GM19467 (cell line): ENCODE measurements around the gene RASAL2.
"Not testable (repeated sequence)": the region's sequence is repeated elsewhere in the genome, so short reads cannot be mapped to it uniquely, and the experiment has no call there.

Source experiments
- ATAC-seq: cut with Tn5 transposase; IDR thresholded peaks from one replicate; pipeline ENCODE4 v1.9.1; 2021; ENCODE audit warnings: mild to moderate bottlenecking, moderate library complexity; ENCODE audit not compliant: unreplicated experiment

The RASAL2 gene

GRCh38 chr1:178273707-178274410 lies 180.0 kb downstream of the RASAL2 start:
- ATAC-seq = no peak

DNA sequence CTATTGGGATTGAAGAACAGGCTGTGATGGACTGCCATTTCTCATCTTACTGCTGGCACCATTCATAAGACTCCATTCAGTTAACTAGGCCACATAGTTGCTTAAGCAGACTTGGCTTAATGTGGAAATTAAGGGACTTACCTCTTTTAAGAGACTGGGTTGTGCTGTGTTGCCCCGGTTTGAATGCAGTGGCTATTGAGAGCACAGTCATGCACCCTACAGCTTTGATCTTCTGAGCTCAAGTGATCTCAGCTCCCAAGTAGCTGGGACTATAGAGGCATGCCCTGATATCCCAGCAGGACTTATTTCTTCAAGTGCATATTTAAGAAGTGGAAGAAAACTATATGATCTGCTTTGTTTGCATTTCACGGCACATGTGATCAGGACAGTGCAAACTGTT lies 181.1 kb downstream of the RASAL2 start:
- ATAC-seq = no peak

GRCh38 chr1:178275553-178275952 lies 181.6 kb downstream of the RASAL2 start:
- ATAC-seq = no peak

DNA sequence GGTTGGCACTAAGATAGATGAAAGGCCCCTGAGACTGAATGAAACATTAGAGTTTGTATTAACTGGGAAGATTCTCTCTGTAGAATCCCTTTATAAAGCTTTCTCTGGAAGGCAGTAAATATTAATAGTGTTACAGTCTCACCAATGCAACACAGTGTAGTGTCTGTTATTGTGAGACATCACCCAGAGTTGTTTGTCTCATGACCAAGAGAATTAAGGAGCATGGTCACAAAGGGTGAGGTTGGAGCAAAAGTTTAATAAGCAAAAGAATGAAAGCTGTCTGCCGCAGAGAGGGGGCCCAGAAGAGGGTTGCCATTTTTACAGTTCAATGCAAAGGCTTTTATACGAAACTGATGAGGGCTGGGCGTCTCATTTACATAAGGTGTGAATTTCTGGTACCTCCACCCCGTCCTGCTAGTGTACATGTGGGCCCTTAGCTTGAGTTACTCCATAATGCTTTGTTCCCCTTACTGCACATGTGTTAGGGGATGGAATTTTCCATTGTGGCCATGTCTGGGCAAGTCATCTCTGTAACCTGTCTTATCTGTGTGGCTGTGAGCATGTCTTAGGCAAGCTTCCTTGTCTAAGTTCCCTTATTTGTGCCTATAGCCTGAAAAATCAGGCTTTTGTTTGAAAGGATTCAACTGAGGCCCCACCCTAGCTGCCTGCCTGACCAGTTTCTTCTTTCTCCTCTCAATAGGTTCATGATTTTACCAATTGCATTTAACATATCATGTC lies 184.1 kb downstream of the RASAL2 start:
- ATAC-seq = no peak

DNA sequence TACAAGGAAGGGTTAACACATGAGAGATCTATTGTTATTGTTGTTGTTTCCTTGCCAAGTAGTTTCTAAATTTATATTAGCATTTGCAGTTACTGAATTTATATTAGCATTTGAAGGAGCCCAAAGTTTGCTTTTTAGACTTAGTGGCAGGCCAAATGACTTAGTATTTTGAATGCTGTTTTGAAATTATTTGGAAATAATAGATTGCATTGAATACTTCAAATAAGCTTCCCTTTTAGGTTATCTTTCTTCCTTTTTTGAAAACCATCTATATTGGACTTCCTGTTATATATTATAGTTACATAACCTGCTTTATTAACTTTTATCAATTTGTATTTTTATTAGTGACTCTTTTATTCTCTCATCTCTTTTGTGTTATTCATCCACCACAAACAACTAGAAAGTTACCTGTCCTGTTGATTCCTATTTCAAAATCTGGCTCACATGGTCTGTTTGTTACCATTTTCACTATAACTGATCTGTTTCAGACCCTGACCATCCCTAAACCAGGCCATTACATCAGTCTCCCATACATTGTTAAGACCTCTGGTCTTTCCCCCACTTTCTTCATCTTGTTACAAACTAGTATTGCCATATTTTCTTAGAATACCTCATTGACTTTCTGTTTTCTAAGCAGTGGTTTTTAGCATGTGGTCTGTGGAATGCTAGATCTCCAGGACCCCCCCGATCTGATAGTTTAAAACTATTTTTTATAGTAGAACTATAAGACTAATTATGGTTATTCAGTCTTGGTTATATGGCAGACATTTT lies 185.2 kb downstream of the RASAL2 start:
- no peak for ATAC-seq

DNA sequence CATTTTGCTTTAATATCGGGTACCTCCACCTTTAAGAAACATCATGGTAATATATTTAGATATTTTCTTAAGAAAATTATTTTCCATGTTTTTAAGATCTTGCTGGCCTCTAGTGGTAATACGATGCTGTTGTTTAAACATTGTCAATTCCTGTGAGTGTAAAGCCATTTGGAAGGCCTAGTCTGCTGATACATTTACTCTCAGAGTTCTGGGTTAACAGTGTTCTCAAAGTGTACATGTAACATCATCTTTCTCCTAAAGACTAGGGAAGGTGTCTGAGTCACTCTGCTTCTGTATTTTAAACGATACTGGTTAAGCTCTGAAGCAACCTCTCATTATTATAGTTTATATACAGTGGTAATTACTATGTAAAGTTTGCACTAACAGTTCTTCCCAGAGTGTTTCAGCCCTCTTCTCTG lies 189.1 kb downstream of the RASAL2 start:
- ATAC-seq = no peak

DNA sequence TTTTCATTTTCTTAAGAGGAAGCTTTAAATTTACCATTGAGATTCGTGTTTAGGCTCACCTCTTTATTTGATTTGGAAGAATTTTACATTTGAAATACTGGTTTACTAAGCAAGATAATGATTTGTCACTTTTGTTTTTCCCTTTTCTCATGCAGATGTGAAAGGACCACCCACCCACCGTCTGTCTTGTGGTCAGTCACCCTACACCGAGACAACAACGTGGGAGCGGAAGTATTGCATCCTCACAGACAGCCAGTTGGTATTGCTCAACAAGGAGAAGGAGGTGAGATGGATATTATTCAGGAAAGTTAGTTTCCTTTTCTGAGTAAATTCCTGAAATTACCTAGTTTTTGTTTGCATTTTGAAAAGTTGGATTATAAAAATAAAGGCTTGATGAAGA lies 189.5 kb downstream of the RASAL2 start:
- ATAC-seq = no peak

DNA sequence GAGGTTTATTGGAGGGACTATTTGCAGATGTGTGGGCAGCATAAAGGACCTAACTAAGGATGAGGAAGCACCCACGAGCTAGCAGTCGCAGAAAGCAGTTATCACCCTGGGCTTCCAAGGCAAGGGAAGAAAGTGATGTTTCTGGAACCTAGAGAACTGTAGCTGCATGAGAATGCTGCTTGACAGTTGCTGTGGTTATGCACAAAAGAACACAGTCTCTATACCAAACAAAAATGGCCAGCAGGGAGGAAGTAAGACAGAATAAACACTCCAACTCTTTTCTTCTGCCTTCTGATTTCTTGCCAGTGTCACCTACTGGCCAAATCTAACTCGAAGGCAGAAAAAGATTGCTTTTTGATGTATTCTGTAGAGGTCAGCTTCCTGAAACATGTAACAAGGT lies 190.2 kb downstream of the RASAL2 start:
- ATAC-seq = no peak

DNA sequence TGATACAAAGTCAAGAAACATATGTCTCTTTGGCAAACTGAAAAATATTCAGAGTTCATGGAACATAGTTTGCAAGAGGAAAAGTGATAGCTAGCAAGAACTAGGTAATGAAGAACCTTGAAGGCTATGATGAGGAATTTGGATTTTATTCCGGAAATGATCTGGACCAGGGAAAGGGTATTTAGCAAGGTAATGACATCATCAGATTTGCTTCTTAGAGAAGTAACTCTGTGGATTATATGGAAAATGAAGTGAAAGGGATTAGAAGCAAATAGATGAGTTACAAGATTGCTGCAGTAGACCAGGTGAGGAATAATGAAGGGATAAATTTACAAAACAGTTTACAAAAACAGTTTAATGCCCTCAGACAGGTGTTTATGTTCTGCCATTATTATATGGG lies 197.3 kb downstream of the RASAL2 start:
- ATAC-seq = no peak

GRCh38 chr1:178294654-178295053 lies 200.8 kb downstream of the RASAL2 start:
- ATAC-seq = no peak

DNA sequence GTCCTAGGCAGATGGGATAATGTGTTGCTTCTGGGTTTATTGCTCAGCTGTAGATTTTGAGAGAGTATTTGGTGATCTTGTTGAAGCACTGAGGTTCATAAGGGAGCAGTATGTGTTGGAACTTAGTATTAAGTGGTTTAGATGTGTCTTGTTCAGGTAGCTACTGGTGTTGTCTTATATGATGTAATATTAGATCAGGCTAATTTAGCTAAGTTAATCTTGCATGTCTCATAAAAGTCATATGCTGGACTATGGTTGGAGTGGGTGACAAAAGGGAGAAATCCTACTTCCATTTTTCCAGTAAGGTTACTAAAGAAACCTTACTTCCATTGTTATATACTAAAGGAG lies 206.4 kb downstream of the RASAL2 start:
- ATAC-seq = no peak

GRCh38 chr1:178301141-178301540 lies 207.2 kb downstream of the RASAL2 start:
- ATAC-seq = no peak

GRCh38 chr1:178307264-178307663 lies 213.4 kb downstream of the RASAL2 start:
- ATAC-seq = no peak

DNA sequence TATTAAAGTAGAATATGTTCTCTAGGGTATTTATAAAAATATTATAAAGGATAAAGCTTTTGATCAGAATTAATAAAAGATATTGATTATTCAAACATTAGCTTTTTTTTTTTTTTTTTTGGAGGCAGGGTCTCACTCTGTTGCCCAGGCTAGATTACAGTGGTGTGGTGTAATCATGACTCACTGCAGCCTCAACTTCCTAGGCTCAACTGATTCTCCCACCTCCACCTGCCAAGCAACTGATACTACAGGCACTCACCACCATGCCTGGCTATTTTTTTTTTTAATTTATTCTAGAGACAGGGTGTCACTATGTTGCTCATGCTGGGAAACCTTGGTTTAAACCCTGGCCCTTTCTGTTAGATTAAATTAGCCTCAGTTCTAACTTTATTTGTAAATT lies 214.5 kb downstream of the RASAL2 start:
- no peak for ATAC-seq

DNA sequence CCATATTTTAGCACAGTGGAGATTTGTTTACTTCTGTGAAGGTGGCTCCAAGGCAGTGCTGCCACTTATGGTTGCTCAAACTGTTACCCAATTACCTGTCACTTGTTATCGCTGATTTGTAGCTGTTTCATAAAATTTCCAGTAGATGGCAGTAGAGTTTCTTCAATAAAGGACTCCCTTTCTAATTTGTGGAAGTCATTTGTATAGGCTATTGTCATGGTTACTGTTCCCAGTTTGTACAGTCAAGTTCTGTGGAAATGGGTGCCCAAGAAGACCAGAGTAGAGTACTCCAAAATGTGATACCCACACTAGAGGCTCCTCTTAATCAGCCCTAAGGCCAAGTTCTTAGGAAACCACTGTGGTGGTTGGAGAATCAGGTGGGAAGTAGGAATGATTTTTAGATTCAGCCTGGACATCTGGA lies 216.8 kb downstream of the RASAL2 start:
- ATAC-seq = no peak

GRCh38 chr1:178311164-178311563 lies 217.3 kb downstream of the RASAL2 start:
- no peak for ATAC-seq

DNA sequence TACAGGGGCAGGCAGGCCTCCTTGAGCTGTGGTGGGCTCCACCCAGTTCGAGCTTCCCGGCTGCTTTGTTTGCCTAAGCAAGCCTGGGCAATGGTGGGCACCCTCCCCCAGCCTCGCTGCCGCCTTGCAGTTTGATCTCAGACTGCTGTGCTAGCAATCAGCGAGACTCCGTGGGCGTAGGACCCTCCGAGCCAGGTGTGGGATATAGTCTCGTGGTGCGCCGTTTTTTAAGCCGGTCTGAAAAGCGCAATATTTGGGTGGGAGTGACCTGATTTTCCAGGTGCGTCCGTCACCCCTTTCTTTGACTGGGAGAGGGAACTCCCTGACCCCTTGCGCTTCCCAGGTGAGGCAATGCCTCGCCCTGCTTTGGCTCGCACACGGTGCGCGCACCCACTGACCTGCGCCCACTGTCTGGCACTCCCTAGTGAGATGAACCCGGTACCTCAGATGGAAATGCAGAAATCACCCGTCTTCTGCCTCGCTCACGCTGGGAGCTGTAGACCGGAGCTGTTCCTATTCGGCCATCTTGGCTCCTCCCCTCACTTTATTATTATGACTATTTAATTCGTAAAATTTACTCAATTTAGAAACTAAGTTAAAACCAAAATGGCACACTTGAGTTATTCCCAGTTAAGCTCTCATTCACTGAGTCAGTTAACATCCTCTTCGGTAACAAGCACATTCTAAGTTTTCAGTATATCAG lies 226.5 kb downstream of the RASAL2 start:
- ATAC-seq = not testable (repeated sequence)

DNA sequence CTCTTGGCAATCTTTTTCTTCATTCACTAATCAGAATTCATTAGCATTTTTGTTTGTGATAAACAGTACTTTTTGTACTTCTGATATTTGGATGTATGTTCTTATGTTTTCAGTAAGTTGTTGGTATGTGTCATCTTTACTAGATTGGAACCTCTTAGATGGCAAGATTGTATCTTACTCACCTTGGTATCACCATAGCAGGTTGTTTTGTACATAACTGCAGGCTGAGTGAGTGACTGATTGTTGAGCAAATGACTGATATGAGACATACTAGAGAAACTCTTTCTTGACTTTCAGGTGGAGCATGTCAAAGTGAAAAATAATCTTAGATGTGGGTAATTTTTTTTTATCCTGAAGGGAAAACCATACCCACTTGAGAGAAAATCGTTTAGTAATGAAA lies 229.2 kb downstream of the RASAL2 start:
- no peak for ATAC-seq

- no peak for ATAC-seq
Observed at GRCh38 chr1:178324003-178324402, 230.1 kb downstream of the RASAL2 start.

DNA sequence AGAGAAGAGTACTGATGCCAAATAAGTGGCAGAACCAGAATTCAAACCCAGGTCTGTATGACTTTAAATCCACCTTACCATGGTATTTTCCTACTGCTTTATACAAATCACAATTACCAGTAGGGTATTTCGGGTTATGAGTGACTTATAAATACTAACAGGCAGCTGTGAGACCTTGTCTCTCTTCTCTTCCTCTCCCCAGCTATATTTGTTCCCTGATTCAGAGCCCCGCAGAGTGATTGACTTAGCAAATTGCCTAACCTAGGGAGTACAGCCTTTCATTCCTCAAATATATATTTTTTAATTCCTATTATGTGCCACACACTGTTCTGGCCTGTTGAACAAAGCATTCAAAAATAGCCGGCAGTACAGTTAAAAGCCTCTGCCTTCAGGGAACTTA lies 234.8 kb downstream of the RASAL2 start:
- no peak for ATAC-seq

DNA sequence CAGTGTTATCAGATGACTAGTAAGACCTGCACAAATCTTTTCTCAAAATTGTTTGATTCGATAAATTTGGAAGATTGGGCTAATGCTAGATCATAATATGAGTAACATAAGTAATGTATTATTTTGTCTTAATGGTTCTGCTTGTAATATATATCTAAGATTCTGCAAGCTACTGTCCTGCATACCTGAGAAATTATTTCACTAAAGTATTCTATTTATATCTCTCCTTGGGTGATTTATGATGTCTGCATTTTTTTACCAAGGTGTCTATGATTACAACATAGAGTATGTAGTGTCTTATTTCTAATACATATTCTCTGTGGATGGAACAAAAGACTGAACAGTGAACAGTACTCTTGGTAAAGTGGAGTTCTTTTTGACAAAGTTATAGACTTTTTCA lies 236.2 kb downstream of the RASAL2 start:
- ATAC-seq = no peak
